SW 1271 (cell line): ENCODE results near the gene ZNF354C.
A peak's percentile ranks its signal among the peaks of the same experiment; 100 is the strongest.
"Not testable (repeated sequence)": the region's sequence is repeated elsewhere in the genome, so short reads cannot be mapped to it uniquely, and the experiment has no call there.

Source experiments
- DNase-seq, 2 experiments: peaks; one replicate each; lab custom pipeline; 2025; lab: John Stamatoyannopoulos, UW

The ZNF354C gene

DNA sequence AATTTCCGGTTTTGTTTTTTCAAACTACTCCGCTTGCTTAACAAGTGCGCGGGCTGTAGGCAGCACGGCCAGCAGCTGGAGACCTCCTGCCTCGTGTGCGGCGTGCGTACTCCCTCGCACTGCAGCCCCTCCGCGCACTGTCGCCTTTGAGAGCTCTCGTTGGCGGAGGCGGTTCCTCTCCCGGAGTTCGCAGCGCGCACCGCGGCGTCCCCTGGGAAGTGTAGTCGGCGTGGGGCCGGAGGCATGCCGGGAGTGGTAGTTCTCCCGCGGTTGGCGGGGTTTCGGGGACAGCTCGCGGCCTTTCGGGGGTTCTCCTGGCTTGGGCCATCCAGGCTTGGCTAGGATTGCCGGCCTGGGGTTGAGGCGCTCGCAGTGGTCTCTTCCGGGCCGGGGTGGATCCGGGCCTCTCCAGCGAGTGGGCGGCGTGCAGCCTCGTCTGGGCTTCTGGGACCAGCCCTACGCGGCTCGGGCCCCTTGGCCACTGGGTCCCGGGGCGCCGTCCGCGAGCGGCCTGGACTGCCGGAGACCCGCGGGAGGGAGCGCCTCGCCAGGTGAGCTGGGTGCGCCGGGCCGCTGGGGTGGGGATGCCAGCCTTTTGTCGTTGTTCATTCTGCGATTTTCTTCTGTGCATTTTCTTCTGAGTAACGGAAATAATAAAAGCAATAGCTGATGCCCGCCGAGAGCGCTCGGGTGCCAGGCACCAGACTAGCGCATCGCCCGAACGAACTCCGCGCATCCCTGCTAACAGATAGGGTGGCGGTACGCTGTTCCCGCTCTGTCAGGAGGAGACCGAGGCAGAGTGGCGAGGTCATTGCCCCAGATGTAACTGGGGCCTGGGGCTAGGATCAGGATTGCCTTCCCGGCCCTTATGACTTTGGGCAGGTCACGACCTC, at the start of gene ZNF354C:
Gene ZNF354C (plus strand): TSS at position 258 of the 893 bp plus-strand sequence. CDS start 1,696 bp downstream, outside the sequence.
- DNase-seq = peak; percentile 85 to 88

DNA sequence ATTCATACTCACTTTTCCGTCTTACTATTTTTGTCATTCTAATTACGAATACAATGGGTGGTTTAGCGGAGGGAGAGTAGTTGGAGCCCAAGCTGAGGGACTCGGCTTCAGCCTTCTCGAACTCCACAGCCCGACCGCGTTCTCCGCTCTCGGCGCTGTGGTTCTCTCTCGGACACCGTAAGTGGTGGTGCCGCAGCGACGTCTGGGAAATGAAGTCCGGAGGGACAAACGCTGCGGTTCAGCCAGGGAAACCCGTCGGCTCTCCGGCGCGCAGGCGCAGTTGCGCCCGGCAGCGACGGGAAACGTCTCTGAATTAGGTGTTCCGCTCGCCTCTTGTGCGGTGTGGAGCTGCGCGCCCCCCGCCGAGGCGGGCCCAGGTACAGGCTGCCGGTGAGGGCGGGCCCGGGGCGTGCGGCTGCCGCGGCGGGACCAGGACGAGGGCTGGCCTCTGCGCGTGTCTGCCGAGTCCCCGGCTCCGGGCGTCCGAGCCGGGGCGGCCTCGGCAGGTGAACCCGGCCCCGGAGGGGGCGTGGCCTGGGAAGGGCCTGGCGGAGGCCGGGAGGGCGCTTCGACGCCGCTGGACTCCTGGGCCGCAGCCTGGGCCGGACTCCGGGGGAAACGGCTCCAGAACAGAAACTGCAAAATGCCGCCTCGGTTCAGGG, 36.5 kb upstream of the ZNF354C start, which contains the start of gene ZNF879:
Gene ZNF879 (plus strand): TSS at position 277 of the 662 bp plus-strand sequence. CDS start 1,201 bp downstream, outside the sequence.
- DNase-seq = peak; percentile 91 to 94

DNA sequence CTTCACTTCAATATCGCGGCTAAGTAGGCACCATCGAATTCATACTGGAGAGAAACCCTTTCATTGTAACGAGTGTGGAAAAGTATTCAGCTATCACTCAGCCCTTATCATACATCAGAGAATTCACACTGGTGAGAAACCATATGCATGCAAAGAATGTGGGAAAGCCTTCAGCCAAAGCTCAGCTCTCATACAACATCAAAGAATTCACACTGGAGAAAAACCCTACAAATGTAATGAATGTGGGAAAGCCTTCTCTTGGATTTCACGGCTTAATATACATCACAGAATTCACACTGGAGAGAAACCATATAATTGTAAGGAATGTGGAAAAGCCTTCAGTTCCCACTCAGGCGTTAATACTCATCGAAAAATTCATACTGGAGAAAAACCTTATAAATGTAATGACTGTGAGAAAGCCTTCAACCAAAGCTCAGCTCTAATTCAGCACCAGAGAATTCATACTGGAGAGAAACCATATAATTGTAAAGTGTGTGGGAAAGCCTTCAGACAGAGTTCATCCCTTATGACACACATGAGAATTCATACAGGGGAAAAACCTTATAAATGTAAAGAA, 27.1 kb upstream of the ZNF354C start:
- DNase-seq = no peak

DNA sequence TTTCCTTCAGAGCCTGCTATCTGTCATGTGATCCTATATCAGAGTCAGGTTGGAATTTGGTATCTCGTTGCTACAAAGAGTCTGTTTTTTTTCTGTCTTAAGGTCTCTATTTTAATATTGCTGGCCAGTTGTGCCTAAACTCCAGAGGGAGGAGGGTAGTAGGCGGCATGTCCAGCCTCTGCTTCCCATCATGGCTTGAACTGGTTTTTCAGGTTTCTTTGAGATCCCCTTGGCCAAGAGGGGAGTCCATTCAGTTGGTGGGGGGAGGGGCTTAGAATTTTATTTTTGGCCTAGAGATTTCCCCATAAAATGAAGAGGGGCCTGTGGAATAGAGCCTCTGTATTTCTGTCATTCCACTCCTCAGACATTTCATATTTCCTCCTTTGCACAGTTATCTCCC, 15.4 kb upstream of the ZNF354C start:
- no peak for DNase-seq

DNA sequence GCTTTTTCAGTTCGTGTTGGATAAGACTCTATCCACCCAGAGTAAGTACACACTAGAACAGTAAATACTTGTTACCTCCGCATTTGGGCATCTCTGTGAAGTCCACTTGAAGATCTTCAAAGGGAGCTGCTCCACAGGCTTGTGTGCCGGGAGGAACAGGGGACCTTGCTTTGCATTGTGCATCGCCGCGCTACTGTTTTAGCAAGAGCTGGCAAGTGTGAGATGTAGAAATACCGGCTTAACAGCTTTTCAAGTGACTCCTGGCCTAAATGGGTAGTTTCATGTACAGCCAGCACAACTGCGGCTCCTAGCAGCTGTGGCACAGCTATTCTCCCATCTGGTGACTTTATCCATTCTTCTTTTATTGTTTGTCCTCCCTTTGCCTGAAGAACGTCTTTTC, 8.4 kb upstream of the ZNF354C start:
- DNase-seq = no peak

DNA sequence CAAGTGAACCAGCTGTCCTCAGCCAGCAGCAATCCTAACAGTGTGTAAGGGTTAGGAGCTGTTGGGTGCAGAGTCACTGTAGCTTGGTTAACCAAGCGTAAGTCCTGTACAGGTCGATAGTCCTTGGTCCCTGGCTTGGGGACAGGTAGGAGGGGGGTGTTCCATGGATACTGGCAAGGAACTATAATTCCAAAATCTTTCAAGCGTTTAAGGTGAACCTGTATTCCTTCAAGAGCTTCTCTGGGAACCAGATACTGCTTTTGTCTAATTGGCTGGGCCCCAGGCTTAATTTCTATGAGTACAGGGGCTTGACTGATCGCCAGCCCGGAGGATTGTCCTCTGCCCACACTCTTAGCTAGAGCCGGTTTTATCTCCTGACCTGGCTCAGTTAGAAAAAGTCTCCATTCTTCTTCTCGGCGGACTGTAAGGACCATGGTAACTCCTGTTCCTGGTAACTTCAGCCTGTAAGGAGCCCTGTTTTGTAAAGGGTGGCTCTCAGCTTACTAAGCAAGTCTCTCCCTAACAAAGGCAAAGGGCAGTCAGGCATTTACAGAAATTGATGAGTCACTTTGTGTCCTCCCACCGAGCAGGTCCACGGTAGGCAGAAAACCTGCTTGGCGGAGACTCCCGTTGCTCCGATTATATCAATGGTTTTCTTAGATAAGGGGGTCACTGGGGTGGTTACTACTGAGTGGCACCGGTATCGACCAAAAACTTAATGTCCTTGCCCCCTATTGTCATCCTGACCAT, 6.0 kb upstream of the ZNF354C start:
- no peak for DNase-seq

DNA sequence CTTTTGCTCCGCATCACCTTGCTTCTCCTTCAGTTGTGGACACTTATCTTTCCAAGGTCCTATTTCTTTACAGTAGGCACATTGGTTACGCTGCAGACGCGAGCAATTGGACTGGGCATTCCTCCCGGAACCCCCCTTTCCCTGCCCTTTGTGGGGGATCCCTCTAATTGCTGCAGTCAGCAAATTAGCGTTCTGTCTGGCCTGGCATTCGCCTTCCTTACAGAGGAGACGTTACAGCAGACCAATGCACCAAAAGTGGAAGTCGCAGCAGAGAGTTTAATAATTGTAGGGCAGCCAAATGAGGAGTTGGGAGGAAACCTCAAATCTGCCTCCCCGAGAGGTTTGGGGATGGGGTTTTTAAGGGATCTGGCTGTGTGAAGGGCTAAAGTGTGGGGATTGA, 5.3 kb upstream of the ZNF354C start:
- DNase-seq = no peak

DNA sequence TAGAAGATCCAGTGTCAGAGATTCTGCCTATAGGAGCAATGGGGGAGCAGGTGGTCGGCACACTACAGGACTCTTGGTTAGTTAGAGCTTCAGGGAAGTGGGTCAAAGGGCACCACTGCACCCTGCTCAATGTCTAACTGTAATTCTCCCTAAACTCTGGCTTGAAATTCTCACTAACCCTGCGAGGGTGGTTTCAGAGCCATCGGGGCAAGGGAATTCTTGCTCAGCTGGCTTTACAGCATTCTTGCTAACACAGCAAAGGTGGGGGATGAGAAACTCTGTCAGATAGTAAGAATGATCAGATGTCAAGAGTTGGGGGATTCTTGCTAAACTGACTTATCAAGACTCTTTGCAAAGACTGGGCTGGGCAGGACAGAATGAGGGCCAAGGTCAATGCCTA, 4.7 kb upstream of the ZNF354C start:
- DNase-seq = no peak

DNA sequence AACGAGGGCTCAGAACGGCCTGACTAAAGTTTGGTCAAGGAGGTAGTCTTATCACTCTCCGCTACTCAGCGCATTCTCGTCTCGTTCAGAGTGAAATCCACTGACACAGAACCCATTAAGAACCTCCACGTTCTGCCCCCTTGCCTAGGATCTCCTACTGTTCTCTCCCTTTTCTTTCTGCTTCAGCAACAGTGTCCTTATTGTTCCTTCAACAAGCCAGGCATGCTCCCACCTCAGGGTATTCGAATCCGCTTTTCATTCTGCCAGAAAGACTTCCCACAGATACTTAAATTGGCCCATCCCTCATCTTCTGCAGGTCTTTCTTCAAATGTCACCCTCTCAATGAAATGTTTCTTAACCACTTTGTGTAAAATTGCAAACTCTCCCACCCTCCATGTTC, 4.3 kb upstream of the ZNF354C start:
- no peak for DNase-seq

DNA sequence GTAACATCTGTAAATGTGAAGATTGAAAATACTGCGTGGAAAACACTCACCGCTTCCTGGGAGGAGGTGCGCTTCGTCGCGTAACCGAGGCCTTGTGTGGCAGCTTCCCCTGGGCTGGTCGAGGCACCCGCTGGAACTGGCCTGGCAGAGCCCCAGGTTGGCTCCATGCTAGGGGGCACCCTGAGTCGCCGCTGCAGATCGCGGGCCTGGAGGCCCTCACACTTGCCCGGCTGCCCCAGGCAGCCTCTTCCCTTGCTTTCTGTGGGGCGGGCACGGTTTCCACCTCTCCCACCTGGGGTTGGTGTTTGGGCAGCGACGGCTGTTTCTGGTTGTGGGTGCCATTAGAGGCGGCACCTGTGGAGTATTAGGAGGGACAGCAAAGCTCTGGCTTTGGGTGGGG, 852 bp downstream of the ZNF354C start:
- DNase-seq = no peak

DNA sequence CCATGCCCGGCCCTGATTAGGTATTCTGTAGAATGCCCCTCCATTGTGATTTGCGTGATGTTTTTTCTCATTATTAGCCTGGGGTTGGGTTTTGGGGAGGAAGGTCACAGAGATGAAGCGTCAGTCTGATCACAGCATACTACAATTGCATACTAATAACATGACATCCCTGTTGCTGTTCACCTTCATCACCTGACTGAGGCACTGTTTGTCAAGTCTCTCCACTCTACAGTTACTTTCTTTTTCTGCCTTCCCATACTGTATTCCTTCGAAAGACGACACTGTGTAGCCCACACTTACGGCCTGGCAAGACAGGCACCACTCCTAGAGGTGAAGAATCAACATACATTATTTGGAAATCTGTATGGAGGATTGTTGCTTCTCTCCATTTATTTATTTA, 5.5 kb downstream of the ZNF354C start:
- DNase-seq = no peak

DNA sequence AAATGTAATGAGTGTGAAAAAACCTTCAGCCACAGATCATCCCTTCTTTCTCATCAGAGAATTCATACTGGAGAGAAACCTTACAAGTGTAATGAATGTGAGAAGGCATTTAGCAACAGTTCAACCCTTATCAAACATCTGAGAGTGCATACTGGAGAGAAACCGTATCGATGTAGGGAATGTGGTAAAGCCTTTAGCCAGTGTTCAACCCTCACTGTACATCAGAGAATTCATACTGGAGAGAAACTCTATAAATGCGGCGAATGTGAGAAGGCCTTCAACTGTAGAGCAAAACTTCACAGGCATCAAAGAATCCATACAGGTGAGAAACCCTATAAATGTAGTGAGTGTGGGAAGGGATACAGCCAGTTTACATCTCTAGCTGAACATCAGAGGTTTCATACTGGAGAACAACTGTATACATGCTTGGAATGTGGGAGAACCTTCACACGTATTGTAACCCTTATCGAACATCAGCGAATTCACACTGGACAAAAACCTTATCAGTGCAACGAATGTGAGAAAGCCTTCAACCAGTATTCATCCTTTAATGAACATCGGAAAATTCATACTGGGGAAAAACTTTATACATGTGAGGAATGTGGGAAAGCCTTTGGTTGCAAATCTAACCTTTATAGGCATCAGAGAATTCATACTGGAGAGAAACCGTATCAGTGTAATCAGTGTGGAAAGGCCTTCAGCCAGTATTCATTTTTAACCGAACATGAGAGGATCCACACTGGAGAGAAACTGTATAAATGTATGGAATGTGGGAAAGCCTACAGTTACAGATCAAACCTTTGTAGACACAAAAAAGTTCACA, 19.2 kb downstream of the ZNF354C start:
- DNase-seq = no peak

DNA sequence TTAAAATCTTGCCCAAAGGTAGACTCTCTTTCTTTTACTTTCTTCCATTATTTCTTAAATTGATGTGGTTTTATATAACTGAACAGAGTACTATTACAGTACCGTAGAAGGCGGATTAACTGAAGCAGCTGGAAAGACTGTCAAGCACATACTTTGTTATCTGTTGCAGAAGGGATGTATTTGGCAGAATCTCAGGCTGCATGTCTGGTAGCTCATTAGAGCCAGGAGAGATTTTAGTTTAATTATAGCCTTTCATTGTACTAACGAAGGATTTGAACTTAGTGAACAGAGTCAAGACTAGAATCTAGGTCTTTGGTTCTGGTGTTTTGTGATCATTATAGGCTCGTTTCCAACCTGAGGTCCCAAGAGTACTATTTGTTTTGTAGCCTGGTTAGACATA, 20.6 kb downstream of the ZNF354C start:
- DNase-seq = no peak

DNA sequence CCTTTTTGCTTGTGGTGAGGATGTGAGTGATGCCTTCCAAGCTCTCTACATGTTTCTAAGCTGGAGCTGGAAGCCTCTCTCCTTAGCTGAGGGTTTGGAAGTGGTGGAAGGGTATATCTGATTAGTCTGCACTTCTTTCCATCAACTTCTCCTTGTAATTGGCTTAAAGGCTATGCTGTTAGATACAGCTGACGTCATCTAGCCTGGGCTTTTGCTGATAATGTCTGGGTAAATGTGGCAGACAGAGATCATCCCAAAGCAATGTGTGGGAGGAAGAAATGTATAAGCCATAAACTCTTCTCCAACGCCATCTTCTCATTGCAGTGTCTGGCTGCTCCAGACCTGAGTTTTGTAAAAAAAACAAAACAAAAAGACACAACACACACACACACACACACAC, 29.3 kb downstream of the ZNF354C start:
- DNase-seq = no peak

DNA sequence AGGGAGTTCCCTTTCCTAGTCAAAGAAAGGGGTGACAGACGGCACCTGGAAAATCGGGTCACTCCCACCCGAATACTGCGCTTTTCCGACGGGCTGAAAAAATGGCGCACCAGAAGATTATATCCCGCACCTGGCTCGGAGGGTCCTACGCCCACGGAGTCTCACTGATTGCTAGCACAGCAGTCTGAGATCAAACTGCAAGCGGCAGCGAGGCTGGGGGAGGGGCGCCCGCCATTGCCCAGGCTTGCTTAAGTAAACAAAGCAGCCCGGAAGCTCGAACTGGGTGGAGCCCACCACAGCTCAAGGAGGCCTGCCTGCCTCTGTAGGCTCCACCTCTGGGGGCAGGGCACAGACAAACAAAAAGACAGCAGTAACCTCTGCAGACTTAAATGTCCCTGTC, 41.1 kb downstream of the ZNF354C start:
- DNase-seq = not testable (repeated sequence)

DNA sequence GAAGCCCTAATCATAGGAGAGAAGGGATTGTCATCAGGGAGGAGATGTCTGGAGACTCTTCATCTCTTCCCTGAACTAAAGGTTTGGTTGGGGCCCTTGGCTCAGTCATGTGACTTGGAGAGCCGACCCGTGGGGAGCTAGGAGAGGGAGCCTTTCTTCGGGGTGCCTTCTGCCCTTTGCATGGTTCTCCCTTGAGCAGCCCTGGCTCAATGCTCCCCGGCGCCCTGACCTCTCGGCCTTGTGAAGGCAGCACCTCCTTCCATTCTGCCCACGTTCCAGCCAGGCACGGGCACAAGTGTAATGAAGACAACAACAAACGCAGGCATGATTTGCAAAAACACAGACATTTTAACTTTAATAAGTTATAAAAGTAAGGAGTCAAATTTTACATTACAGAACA, 50.4 kb downstream of the ZNF354C start:
- DNase-seq = no peak

DNA sequence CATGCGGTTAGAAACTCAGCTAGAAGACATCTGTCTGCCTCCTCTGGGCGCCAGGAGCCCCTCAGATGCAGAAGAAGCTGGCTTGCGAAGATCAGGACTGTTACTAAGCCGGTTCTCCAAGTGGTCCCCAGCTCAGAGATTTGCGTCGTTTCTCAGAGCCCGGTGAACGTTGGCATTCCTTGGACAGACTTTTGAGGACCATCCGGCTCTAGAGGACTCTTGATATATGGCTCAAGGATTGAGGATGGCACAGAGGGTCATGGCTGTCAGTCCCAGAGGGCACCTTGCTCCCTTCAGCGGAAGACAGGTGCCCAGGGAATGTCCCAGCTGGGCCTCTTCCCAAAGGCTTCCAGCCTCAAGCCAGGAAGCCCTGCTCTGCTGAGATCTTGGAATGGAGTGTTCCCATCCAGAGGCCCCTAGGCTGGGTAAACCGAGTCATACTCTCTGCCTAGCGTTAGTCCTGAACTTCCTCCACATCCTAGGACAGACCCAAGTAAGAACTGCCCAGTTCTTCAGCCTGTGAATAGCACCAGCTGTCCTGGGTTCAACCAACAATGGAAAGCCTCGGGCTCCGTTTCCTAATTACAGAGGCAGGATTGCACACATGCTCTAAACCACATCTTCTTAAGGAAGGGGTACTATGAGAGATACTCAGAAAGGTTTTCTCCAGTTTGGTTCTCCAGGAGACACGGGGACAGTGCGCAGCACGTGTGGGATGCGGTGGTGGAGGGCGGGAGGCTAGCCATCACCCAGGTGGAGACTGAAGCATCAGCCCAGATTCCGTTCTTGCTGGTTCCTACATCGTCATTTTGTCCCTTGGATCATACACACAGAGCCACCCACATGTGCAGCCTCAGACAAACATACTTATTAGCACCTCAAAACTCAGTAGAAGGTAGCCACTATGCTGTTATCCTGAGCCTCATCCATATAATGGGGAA, 51.4 kb downstream of the ZNF354C start:
- no peak for DNase-seq

DNA sequence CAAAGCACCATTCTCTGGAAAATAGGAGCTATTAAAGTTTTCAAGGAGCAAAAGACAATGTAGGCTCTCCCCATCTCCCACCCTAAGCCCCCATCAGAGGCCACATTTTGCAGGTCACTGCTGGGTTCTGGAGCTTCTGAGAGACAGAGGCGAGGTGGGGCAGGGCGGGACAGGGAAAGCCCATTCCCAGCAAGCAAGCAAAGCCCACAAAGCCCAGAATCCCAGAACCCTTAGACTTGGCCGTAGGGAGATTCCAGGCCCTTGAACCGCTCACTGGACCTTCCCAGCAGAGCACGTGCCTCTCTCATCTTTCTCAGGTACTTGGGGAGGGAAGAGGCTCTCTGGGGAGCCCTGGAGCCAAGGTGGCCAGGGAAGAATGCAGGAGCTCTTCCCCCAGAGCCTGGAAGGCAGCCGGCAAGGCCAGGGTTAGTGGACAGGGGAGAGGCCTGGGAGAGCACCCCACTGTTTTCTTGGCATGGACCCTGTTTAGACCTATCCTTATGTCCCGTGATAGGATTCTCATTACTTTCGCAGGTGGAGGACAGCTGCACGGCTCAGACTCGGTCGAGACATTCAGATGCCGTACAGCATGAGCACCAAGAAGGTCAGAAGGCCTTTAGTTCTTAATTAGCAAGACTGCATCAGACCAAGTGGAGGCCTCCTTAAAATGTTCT, 52.4 kb downstream of the ZNF354C start:
- DNase-seq = no peak

DNA sequence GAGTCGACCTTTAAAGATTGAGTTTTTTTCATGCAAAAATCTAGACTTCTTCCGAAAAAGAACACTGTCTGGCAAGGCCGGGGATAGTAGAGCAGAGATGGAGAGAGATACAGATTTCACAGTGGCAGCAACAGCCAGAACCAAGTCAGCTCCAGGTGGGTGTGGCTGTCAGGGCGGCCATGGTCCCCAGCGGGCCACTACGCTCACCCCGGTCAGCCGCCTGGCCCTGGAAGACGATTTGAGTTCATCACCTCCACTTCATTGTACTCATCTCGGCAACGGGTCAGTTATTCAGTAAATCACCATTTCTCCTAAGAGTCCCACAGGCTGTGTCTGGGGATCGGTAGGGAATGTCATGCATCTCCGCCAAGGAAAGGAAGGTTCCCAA, 53.0 kb downstream of the ZNF354C start:
- no peak for DNase-seq
